Activated CD8-positive, alpha-beta memory T cell treated with anti-CD3 and anti-CD28 coated beads for 48 hours (primary cell): Measurements from ENCODE around the gene STX7.

Experiments used
- DNase-seq, 3 experiments: peaks; one replicate each; pipeline ENCODE4 v3.0.0-alpha.2; 2020; ENCODE audit warnings: low read depth in 2 of 3, low spot score in 2 of 3

Gene STX7

DNA sequence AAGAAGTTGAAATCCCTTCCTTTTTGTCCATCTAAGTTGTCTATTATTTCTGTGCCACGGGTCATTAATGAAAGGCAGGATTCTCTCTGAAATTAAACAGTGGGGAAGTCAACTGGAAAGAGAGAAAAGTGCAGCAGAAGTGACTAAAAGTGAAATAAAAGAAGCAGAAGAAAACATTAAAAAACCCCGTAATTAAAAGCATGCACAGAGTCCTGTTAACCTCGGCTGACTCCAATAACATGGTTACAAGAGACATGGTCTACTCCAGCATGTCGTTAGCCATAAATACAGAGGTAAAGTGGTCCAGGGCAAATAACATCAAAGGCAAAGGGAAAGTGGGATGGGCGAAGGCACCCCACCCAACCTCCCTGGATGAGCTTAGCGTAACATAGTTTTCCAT, 98.6 kb downstream of the STX7 start:
- no peak for DNase-seq

DNA sequence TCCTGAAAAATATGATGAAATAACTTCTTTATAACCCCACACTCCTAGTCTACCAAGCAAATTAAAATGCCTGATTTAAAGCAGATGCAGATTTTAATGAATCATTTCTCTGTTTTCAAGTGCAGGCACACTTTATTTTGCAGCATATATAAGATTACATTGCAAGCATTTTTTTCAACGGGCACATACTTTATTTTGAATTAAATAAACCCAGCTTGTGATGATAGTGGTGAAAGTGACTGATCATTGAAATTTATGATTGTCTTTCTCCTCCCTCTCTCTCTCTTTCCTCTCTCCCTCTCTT, 99.5 kb downstream of the STX7 start:
- DNase-seq, result no peak

- DNase-seq, result no peak
Observed at GRCh38 chr6:132412656-132413498, 100.0 kb downstream of the STX7 start.

DNA sequence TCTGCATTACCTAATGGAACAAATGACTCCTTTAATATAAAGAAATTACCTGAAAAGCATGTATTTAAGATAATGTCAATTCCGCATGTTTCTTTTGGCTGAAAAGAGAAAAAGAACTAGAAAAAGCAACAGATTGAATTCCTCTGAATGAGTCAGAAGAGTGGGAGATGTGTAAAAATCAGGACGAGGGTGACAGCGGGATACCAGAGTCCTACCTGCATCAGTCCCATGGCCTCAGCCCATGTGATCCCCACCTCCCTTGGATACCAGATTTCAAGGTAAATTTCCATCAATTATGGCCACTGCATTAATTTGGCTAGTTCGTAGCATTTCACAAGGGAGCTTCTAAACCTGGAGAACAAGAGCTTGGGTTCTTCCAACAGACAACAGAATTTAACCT, 101.6 kb downstream of the STX7 start:
- DNase-seq, result no peak

DNA sequence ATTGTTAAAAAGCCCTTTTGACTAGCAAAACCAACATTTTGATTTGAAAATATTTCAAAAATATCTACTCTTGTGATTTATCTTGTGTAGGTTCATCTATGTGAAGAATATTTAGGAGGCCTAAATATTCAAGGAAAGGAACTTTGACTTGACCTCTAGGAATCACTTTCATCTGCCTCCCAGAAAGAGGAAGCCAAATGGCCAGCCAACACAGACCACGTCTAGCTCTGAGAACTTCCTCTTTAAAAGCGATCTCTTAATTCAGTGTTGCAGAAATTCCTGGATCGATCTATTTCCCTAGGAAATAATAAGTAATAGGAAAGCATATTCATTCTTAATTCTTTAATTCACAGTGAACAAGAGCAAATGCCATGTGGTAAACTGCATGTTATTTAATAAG, 102.1 kb downstream of the STX7 start:
- no peak for DNase-seq

GRCh38 chr6:132405143-132405915, 107.6 kb downstream of the STX7 start:
- DNase-seq, result no peak

GRCh38 chr6:132404736-132405135, 108.2 kb downstream of the STX7 start:
- no peak for DNase-seq

GRCh38 chr6:132404330-132404729, 108.6 kb downstream of the STX7 start:
- DNase-seq, result no peak

DNA sequence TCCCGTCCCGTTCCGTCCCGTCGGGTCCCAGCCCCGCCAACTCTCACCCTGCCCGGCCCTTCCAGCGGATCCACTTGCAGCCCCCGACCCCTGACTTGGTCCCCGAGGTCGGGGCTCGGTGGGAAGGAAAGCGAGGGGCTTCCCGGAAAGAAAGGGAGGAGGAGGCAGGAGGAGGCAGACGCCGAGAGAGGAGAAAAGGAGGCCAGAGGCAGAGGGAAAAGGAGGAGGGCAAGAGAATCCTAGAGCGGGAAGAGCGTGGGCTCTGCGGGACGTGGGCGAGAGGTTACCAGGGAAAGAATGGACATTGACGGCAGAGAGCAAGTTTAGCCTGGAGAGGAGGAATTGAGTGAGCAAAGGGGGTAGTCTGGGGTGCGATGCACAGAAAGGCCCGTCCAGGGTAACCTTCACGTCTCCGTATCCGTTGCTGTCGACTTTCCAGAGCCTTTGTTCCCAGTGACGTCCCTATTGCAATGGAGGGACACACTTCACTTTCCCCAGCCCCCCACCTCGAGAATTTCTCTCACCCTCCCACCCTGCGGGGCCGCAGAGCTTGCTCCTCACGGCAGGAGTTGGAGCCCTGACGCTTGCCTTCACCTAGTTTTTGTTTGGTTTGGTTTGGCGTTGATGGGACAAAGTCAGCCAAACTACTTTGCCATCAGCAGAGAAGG, 111.2 kb downstream of the STX7 start:
- DNase-seq, result no peak

DNA sequence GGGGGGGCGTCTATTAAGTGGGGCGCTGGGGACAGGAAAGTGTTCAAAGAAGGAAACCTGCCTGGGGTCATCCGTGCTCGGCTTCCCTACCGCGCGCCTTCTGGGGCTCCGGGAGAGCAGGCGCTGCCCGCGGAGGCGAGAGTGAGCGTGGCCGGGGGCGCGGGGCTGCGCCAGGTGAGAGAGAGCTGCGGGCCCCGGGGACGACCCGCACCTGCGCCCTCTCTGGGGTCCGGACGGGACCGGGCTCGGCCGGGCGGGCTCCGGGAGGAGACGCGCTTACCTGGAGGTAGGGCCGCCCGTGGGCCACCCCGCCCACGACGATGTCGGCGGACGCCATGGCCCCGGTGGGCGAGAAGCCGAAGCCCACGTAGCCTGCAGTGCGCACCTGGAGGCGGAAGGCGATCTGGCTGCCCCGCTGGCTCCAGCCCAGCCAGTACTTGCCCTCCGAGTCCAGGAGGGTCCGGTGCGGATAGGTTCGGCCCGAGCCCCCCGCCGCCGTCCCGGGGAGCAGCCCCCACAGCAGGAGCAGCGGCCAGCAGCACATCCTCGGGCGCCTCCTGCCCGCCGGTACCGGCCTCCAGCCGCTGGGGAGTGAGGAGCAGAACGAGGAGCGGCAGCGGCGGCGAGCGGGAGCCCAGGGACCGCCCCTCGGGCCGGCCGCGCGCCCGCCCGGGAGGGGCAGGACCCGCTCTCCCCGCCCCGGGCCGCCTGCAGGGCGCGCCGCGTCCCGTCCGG, 111.9 kb downstream of the STX7 start, which contains the start of gene MOXD1:
TSS of gene MOXD1 (minus strand) at position 593 of the 735 bp plus-strand sequence. CDS start at position 544, 49 bp downstream.
- no peak for DNase-seq

DNA sequence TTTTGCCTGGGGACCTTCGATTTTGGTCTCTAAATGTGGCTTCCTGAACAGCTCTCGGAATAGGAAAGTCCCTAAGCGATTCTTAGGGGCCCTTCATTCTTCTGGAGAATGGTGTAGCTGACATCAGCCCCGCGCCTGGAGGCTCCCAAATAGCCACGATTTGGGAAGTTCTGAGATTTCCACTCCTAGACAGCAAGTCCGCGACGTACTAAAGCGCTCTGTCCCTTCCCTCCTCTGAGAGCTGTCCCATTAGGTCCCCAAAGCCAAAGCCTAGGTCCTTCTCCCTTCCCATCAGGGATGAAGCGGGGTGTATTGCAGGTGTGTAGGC, 112.4 kb downstream of the STX7 start:
- no peak for DNase-seq

DNA sequence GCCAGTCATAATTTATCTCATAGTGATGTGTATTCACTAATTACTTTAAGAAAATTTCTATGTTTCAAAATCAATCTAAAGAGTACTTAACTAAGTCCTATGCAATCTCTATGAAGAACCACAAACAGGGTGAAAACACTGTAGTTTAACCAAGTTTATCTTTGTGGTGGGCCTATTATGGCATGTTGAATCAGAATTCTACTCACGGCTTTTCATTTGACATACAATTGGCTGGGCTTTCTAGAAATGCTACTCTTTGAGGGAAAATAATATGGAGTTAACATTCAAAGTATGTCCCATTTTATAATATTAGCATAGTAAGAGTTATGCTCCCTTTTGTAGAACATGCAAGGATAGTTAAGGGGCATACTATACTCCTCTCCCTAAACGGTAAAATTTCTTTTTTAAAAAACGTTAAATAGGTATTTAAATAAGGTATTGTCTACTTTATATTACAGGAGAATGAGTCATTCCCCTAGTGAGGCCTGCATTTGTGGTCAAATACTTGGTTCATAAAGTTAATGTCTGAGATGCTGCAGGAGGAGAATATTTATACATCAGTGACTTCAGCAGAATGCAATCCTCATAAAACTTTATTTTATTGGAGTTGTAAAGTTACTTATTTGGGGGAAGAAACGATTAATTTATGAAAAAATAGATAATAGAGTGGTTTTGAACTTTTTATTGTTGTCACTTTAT, 113.4 kb downstream of the STX7 start:
- DNase-seq, result no peak
